ENCODE measurements around the gene PRAF2.

- TF ChIP-seq CTCF (IDR thresholded peaks at IDR 0.05) (no peak), POLR2A (IDR thresholded peaks at IDR 0.05) (no peak)
Observed at GRCh38 chrX:49060914-49061313, 12.9 kb downstream of the PRAF2 start.
